GM20431 (cell line): ENCODE results near the gene PALMD.

Experiments
- in situ Hi-C: fragments of 300-500 bp; cut with MseI, MboI; formaldehyde crosslinking; loops from one replicate; pipeline ENCODE4 v1.15.0; 2020; ENCODE audit warnings: low sequenced_read_pairs; ENCODE audit not compliant: unreplicated experiment

Gene PALMD

DNA sequence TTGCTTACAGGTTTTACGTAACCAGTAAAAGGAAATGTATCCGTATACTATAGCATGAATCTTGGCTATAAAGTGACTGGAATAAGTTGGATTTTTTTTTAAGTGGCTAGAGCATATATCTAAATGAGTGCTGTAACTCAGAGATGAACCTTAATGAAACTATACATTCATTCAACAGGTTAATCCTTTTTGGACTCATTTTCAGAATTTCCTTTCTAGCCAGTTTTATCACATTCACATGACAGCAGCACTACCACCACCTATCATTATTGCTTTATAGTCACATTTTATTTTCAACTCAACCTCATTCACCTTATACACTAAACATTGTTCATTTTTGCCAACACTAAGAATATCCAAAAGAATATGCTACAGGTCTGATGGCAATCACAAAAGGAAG, 89.9 kb downstream of the PALMD start:
- in situ Hi-C loops = no loop called here

DNA sequence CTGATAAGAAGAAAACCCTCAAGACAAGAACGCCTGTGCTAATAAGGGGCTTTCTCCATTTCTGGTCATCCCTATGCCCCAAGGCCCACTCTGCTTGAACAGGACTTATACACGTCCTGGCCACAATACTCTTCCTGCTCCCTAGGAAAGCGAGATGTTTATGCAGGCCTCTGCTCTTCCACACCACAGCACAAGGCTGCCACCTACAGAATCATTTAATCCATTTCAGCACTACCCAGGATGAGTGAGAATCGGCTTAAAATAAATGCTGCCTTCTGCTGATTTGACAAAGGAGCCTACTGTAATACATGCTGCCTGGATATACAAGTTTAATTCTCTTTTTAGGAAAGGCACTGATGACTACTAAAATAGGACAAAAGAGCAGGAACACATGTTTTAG, 91.1 kb downstream of the PALMD start:
- in situ Hi-C loops = no loop called here

GRCh38 chr1:99738858-99739465, 93.0 kb downstream of the PALMD start:
- in situ Hi-C loops = no loop called here

- in situ Hi-C loops = no loop called here
These were observed 94.2 kb downstream of the PALMD start for GRCh38 chr1:99740141-99740540.
